Activated naive CD8-positive, alpha-beta T cell treated with anti-CD3 and anti-CD28 coated beads, Interleukin-2, amount 50 U/mL, for 16 hours (primary cell): Measurements from ENCODE around the gene SPOPL.
"Not testable (repeated sequence)": the region's sequence is repeated elsewhere in the genome, so short reads cannot be mapped to it uniquely, and the experiment has no call there.

Source experiments
- DNase-seq: peaks from one replicate; pipeline ENCODE4 v3.0.0-alpha.2; 2020; ENCODE audit warnings: low read depth, low spot score

SPOPL gene

GRCh38 chr2:138501425-138502254 lies at the start of gene SPOPL:
SPOPL (plus strand) TSS chr2:138501770; CDS start chr2:138550217, 48,447 bp downstream.
- peak; percentile 71 for DNase-seq

- DNase-seq: no peak
These were observed 49.2 kb upstream of the SPOPL start for GRCh38 chr2:138452324-138452723.

GRCh38 chr2:138453815-138454214 lies 47.8 kb upstream of the SPOPL start:
- DNase-seq: no peak

GRCh38 chr2:138454761-138455160 lies 46.8 kb upstream of the SPOPL start:
- DNase-seq: no peak

- DNase-seq: no peak
These were observed 46.3 kb upstream of the SPOPL start for GRCh38 chr2:138455275-138455674.

GRCh38 chr2:138455691-138456090 lies 45.9 kb upstream of the SPOPL start:
- DNase-seq: no peak

GRCh38 chr2:138462689-138463088 lies 38.9 kb upstream of the SPOPL start:
- DNase-seq: not testable (repeated sequence)

GRCh38 chr2:138468617-138469016 lies 33.0 kb upstream of the SPOPL start:
- no peak for DNase-seq

- no peak for DNase-seq
These were observed 32.2 kb upstream of the SPOPL start for GRCh38 chr2:138469411-138469810.

- DNase-seq: no peak
These were observed 30.6 kb upstream of the SPOPL start for GRCh38 chr2:138470941-138471340.

- no peak for DNase-seq
These were observed 27.3 kb upstream of the SPOPL start for GRCh38 chr2:138474100-138474825.

GRCh38 chr2:138475277-138475776 lies 26.2 kb upstream of the SPOPL start:
- no peak for DNase-seq

GRCh38 chr2:138476186-138476585 lies 25.4 kb upstream of the SPOPL start:
- DNase-seq: no peak

GRCh38 chr2:138476940-138477339 lies 24.6 kb upstream of the SPOPL start:
- no peak for DNase-seq

GRCh38 chr2:138482796-138483195 lies 18.8 kb upstream of the SPOPL start:
- DNase-seq: not testable (repeated sequence)

- no peak for DNase-seq
These were observed 16.6 kb upstream of the SPOPL start for GRCh38 chr2:138485019-138485418.

GRCh38 chr2:138486363-138487198 lies 15.0 kb upstream of the SPOPL start:
- no peak for DNase-seq

- DNase-seq: no peak
These were observed 10.7 kb upstream of the SPOPL start for GRCh38 chr2:138490673-138491494.

- no peak for DNase-seq
These were observed 10.1 kb upstream of the SPOPL start for GRCh38 chr2:138491495-138491862.

GRCh38 chr2:138492160-138492559 lies 9.4 kb upstream of the SPOPL start:
- no peak for DNase-seq

GRCh38 chr2:138493334-138493733 lies 8.2 kb upstream of the SPOPL start:
- DNase-seq: no peak
